Measurements from ENCODE around the gene APOB. TPM values are rescaled to one million over a fixed set of nuclear protein-coding genes. Genes with fewer than 3 reads are reported as not detected.

The APOB gene, protein sequence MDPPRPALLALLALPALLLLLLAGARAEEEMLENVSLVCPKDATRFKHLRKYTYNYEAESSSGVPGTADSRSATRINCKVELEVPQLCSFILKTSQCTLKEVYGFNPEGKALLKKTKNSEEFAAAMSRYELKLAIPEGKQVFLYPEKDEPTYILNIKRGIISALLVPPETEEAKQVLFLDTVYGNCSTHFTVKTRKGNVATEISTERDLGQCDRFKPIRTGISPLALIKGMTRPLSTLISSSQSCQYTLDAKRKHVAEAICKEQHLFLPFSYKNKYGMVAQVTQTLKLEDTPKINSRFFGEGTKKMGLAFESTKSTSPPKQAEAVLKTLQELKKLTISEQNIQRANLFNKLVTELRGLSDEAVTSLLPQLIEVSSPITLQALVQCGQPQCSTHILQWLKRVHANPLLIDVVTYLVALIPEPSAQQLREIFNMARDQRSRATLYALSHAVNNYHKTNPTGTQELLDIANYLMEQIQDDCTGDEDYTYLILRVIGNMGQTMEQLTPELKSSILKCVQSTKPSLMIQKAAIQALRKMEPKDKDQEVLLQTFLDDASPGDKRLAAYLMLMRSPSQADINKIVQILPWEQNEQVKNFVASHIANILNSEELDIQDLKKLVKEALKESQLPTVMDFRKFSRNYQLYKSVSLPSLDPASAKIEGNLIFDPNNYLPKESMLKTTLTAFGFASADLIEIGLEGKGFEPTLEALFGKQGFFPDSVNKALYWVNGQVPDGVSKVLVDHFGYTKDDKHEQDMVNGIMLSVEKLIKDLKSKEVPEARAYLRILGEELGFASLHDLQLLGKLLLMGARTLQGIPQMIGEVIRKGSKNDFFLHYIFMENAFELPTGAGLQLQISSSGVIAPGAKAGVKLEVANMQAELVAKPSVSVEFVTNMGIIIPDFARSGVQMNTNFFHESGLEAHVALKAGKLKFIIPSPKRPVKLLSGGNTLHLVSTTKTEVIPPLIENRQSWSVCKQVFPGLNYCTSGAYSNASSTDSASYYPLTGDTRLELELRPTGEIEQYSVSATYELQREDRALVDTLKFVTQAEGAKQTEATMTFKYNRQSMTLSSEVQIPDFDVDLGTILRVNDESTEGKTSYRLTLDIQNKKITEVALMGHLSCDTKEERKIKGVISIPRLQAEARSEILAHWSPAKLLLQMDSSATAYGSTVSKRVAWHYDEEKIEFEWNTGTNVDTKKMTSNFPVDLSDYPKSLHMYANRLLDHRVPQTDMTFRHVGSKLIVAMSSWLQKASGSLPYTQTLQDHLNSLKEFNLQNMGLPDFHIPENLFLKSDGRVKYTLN (N-terminal part only)
- 14.8 TPM for total RNA-seq

DNA sequence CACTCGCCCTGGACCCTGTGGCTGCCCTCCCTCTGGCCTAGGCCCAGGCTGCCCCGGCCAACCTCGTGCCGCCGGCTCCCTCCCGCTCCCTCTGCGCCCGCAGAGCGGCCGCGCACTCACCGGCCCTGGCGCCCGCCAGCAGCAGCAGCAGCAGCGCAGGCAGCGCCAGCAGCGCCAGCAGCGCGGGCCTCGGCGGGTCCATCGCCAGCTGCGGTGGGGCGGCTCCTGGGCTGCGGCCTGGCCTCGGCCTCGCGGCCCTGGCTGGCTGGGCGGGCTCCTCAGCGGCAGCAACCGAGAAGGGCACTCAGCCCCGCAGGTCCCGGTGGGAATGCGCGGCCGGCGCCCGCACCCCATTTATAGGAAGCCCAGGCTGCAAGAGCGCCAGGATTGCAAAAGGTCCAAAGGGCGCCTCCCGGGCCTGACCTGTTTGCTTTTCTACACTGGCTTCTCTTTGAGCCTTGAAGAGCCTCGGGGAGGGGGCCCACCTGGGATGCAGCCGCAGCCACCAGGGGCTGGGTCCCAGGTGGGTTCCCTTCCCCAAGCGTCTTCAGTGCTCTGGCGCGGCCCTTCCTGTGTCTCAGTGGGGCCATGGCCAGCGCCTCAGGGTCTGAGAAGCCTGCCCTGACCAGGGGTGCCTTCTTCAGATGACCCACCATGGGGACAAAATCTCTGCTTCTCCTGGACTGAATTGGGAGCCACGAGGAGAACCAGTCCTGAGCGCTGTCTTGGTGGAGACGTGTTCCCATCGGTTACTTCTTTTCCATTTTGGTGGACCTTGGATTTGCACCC is at the start of gene APOB:
TSS of gene APOB (minus strand) at position 330 of the 789 bp plus-strand sequence. CDS start at position 202, 128 bp downstream.
- no peak for DNase-seq (ENCODE audit: low spot score)

DNA sequence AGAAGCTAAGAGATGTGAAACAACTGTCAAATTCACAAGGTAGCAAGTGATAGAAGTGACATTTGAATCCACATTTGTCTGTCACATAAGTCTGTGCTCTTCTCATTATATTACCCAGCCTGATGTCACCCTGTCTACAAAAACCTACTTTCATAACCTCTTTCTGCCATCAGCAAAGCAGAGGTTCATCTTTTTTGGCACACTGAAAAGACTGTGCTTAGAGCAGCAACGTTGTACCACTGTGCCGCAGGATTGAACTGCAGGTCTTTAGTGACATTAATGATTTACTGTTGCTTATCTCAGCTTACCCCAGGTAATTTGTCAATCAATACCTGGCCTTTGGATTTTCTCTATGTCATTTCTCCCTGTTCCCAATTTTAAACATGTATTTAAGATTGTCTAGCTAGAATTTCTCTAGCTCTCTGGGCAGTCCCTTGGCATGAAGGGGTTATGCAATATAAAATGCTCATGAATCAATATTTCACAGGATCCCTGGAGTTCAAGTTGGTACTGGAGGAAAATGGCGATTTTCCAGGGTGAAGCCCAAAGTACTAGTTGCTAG is 48.5 kb upstream of the APOB start:
- DNase-seq (ENCODE audit: low spot score) = no peak

DNA sequence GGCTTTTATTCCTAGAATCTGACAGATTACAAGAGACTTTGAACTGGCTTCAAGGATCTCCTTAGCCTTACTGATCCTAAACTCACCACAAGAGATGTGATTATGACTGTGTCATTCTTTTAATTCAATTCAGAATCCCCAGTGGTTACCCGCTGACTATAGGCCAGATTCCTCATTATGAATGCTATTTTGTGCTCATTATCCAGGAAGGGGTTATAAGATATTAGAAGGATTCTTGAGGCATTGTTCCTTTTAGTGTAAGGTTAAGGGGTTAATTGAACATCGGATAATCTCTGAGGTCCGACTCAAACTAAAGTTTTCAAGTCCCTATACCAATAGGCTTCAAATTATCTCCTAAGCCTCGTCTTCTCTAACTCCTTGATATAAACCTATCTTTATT is 40.5 kb upstream of the APOB start:
- DNase-seq (ENCODE audit: low spot score) = no peak

DNA sequence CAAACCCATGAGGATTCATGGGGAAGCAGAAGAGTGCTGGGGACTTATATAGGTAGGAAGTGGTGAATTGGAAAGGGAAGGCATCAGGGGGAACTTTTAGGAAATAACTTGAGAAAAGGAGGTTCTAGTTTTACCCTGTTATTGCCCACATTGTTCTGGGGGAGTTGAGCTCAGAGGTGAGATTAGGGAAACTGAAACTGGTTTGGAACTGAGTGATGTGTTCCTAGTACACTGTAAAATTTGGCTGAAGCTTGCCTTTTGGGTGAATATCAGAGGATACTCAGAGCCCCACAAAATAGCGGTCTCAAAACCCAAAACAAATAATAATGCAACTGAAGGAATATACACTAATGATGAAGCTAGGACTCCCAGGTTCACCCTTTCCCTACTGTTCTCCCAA is 39.6 kb upstream of the APOB start:
- DNase-seq (ENCODE audit: low spot score) = no peak

DNA sequence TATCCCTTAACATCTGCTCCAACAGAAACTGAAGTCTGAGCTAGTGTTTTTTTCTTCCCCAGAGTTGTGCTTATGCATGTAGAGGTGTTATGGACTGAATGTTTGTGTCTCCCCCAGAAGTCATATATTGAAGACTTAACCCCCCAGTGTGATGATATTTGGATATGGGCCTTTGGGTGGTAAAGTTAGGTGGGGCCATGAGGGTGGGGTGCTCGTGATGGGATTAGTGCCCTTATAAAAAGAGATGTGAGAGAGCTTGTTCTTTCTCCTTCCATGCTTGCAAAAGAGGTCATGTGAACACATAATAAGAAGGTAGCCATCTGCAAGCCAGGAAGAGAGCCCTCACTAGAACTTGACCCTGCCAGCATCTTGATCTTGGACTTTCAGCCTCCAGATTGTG is 34.4 kb upstream of the APOB start:
- no peak for DNase-seq (ENCODE audit: low spot score)

DNA sequence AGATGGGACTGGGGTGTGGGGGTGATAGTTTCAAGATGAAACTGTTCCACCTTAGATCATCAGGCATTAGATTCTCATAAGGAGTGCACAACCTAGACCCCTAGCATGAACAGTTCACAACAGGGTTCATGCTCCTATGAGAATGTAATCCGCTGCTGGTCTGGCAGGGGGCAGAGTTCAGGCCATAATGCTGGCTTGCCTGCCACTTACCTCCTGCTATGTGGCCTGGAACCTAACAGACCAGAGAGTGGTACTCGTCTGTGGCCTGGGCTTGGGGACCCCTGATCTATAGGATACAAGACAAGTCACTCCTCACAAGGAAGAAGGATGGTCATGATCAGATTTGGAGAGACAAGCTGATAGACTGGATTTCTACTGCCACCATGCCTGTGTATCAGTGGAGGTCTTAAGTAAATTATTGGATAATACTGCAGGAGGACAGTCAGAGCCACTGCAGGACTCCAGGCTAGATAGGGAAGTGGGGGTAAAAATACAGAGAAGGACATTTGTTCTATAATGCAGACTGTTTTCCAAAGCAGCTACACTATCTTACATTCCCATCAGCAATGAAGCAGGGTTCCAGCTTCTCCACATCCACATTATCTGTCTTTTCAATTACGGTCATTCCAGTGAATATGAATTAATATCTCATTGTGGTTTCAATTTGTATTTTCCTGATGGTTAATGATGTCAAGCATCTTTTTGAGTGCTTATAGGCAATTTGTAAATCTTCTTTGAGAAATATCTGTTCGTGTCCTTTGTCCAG is 28.8 kb upstream of the APOB start:
- no peak for DNase-seq (ENCODE audit: low spot score)

DNA sequence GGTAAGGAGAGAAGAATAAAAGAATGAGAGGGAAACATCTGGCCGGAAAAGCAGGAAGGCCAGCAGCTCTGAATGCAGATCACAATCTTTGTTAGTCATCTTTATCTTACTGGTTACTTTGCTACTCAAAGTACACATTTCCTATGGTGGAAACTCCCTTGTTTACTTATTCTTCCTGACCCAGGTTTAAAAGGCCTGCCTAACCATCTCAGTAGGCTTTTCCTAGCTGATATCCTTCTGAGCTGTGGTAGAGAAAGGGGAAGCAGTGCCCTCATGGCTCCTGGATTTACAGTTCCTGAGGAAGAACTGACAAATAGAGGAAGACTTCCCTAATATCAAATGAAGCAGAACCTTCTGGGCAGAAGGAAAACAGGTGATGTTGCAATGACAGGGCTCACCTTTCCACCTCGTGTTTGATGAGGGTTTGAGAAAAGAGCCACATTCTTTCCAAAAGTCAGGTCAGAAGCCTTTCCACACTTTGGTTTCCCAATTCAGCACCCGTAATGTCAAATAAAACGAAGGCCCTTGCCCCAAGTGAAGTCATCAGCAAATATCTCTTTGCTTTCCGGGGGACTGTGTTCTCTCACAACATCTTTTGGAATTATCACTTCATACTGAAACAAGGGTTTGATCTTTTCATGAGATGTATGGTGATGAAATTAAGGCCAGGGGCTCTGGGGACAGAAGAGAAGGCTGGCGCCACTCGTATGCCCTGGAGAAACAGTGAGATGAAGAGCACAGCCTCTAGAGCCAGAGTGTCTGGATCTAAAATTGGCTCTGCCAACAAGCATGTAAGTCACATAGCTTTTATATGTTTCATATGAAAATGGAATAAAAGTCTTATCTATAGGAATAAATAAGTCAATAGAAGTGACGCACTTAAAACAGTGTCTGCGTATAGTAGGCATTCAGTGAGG is 26.7 kb upstream of the APOB start:
- DNase-seq (ENCODE audit: low spot score) = no peak

DNA sequence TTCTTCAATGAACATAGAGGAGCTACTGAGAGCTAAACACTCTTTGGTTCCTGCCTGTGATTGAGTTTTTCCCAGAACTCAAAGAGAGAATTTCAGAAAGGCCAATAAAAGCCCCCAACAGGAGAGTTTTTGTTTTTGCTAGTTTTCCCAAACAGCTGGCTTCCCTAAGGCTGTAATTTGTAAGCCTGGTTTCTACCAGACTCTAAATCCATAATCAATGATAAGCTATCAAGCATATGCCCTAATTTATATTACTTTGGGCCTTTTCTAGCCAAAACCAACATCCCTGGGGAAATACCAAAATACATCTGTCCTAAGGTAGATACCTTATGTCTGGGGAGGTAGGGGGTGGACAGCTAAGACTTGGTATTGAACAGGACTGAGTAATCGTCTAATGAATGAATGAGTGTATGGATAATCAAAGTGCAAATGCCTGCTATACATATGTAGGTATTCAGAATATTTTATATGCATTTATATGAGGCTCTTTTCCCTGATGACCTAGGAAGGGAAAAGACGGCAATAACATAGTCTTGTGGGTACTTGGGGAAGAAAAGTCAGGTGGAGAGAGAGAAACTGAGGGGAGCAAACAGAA is 26.0 kb upstream of the APOB start:
- no peak for DNase-seq (ENCODE audit: low spot score)

DNA sequence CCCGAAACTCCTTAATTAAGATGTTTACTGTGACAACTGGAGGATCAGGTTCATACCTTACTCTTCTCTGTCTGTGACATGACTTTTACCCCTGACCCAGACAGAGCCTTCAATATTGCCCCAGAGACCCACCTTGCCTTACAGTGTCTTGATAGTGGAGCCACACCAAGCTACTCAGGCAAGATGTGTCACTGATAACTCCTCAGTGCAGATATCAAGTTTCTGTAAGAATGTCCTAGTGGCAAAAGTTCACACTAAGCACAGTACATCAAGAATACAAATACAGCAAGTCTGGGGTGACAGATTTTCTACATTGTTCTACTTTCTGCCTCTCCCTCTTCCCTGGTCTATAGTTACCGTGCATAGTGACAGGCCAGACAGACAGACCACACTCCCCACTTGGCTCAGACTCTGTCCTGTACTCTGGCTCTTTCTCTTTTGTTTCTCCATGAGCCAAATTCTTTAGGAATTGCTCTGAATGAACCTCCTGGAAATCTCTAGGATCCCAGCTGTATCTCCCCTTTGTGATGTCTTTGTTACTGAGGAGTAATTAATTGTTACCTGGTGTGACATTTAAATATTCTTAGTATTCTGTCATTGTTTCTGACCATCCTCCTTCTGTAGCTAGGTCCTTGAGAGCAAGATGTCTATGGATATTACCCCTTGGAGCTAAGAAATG is 24.1 kb upstream of the APOB start:
- DNase-seq (ENCODE audit: low spot score) = no peak

DNA sequence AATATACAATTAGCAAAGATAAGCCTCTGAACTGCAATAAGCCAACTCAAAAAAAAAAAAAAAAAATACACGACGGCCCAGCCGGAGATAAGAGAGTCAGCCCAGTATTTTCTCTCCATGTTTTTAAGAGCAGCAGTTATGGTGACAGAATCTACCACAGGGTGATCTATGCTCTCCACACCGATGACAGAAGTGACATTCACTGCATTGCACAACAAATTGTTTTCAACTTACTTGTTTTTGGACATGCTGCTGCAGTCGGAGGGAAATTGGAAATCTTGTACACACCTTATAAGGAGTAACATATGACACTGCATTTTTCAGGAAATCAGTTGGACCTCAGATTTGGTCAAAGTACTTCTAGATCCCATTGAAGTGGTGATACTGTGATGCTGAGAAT is 23.3 kb upstream of the APOB start:
- DNase-seq (ENCODE audit: low spot score) = no peak

DNA sequence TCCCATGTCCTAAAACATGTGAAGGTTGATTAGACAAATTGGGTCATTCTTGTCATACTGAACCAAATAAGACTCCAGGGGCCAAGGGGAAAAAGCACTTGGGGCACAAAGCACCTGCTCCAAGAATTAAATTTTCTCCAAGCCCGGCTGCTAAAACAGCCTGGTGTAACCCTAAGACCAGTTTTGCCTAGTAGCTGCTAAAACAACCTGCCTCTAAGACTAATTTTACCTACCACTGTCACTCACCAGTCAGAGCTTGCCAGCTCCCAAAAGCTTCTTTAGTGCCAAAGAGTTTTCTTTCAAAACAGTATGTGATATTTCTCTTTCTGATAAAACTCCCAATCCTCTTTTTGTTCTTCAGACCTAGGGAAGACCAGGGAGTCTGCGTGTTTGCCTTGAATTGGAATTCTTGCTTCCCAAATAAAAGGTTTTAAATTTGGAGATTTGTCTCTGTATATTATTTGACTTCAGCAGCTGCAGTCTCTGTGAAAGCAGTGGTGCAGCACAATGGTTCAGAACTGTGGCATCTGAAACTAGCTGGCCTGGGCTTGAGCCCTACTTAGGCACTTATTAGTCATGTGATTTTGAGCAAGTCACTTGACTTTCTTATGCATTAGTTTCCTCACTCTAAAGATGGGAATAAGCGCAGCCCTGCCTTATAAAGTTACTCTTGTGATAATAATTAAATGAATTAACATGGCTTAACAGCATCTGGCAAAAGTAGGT is 16.2 kb upstream of the APOB start:
- DNase-seq (ENCODE audit: low spot score) = no peak

DNA sequence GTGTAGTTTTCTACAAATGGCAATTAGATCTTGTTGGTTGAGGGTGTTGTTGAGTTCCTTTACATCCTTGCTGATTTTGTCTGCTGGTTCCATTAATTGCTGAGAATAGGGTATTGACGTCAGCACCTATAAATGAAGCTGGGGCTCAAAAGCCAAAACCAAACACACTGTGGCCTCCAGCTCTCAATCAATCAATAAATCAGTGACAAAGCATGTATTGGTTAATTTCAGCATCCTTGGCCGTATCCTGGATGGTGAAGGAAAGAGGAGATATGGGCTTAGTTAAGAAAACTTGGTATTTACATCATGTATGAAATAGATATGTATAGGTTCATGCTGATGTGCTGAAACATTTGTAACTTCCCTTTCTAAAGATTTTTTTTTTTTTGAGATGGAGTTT is 13.2 kb upstream of the APOB start:
- no peak for DNase-seq (ENCODE audit: low spot score)

DNA sequence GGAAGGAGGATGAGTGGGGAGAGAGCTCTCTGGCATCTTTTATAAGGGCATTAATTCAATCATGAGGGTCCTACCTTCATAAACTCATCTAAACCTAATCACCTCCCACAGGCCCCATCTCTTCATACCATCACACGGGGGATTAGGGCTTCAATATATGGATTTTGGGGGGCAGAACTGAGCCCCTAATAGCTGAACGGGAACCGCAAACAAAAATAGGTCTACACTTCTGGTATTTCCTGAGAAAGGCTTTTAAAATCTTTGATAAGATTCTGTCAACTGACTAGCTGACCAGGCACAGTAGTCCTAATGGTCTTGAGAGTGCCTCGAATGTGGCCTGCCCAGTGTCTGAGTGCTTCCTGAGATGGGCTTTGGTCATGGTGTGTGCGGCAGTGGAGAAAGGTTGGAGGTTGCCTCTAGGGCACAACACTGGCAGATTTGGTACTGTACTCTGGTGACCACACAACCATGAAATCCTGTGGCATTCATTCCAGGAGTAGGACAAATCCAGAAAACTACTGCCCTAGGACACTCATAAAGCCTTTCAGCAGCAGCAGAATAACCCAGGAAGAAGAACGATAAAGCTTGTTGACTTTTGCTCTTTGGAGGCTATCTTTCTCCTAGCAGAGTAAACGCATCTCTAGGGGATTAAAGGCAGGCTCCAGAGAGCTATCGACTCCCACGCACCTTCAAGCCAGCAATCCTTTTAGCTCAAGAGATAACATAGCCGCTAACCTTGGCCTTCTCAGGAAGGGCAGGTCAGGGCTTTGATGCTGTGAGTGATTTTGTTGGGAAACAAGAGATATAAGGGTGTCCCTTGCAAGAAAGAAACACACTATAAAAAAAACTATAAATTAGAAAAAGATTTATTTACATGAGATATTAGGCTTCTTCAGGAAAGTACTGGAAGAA is 12.3 kb upstream of the APOB start:
- no peak for DNase-seq (ENCODE audit: low spot score)

DNA sequence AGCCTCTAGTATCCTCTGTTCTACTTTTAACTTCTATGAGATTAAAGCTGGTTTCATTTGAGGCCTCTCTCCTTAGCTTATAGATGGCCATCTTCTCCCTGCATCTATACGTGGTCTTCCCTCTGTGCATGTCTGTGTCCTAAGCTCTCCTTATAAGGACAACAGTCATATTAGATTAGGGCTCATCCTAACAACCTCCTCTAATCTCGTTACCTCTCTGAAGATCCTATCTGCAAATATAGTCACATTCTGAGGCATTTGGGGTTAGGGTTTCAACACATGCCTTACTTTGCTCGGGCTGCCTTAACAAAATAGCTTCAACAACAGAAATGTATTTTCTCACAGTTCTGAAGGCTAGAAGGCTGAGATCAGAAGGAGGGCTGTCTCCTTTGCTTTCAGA is 11.6 kb upstream of the APOB start:
- no peak for DNase-seq (ENCODE audit: low spot score)

DNA sequence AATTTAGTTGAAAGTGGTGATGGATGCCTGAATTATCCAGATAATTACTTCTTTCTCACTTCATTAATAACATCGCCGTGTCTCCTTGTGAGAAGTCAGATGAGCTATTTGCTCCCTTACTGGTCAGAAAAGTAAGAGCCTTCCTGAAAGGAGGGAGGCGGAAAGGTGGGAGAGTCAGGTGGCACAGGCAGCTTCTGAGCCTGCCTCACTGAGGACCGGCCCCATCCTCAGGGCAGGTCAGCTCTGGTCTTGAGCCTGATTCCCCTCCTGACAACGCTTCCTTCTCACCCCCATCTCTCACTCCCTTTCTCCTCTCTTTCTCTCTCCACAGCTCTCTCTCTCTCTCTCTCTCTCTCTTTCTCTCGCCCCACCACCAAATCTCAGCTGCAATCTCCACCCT is 10.1 kb upstream of the APOB start:
- no peak for DNase-seq (ENCODE audit: low spot score)

DNA sequence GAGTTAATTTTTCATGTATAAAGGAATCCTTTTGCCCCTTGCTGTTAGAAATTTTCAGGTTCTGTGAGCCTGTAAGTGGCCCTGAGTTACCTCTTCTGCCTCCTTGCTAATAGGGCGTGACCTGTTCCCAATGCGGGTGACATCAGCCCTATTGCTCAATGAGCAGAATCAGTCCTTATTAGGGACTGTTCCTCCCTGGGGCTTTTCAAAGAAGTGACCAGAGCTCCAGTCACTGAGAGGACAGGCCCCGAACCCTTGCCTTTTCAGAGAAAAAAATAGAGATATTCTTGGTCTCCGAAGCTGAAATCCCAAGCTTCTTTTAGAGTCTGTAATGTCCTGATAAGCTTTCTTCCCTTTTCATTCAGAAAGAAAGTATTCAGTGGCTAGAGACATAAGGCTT is 8.2 kb upstream of the APOB start:
- DNase-seq (ENCODE audit: low spot score) = no peak

Measured in mucosa of gallbladder (tissue), 1 donor.